LoVo (cell line): ENCODE data around the gene MAMDC2.

Source experiments
- DNase-seq: peaks from one replicate; pipeline ENCODE4 v3.0.0-alpha.2; 2016; ENCODE audit warnings: low spot score

MAMDC2 gene

GRCh38 chr9:70261131-70261870 is 217.7 kb downstream of the MAMDC2 start:
- DNase-seq, result no peak

GRCh38 chr9:70262366-70262765 is 218.7 kb downstream of the MAMDC2 start:
- no peak for DNase-seq

- DNase-seq, result no peak
Measured at GRCh38 chr9:70262948-70263347, 219.3 kb downstream of the MAMDC2 start.

- no peak for DNase-seq
Measured at GRCh38 chr9:70263421-70263820, 219.8 kb downstream of the MAMDC2 start.
